ENCODE data around the gene PPP2R5B. TPM values are rescaled to one million over a fixed set of nuclear protein-coding genes. Genes with fewer than 3 reads are reported as not detected.

Gene PPP2R5B
- total and polyA plus RNA-seq, 9 of the 15 experiments (the other 6 are each of a cell fraction or from before 2014, with no cell fraction given), result 0.10 to 7.8 (median 3.3) TPM

- peak; percentile 99 for TF ChIP-seq ARID1B (IDR thresholded peaks at IDR 0.05)
- peak; percentile 15 to 61; a peak in 1 of 4 replicates for TF ChIP-seq FOXK2 (conservative IDR thresholded peaks at IDR 0.05 in 1 of 2, IDR thresholded peaks at IDR 0.05 in 1 of 2; ENCODE audit: low read depth in 2 of 2)
- TF ChIP-seq MTA1 (IDR thresholded peaks at IDR 0.05; ENCODE audit: borderline replicate concordance), result peak; percentile 89
- TF ChIP-seq, protein P1, sequence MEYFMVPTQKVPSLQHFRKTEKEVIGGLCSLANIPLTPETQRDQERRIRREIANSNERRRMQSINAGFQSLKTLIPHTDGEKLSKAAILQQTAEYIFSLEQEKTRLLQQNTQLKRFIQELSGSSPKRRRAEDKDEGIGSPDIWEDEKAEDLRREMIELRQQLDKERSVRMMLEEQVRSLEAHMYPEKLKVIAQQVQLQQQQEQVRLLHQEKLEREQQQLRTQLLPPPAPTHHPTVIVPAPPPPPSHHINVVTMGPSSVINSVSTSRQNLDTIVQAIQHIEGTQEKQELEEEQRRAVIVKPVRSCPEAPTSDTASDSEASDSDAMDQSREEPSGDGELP (CRISPR knock-in tag; IDR thresholded peaks at IDR 0.05; ENCODE audit: borderline replicate concordance), result peak; percentile 86
- TF ChIP-seq MAFK (IDR thresholded peaks at IDR 0.05; ENCODE audit: low read length), result peak; percentile 45; the same call in 1 of the 2 replicates
- TF ChIP-seq BCOR (IDR thresholded peaks at IDR 0.05), result peak; percentile 94
- no peak for TF ChIP-seq SRSF1 (IDR thresholded peaks at IDR 0.05; ENCODE audit: low read depth, low read length)
- peak; percentile 59; the same call in 1 of the 2 replicates for TF ChIP-seq ZNF740 (CRISPR knock-in tag; IDR thresholded peaks at IDR 0.05)
- no peak for TF ChIP-seq ZNF740 (tag; IDR thresholded peaks at IDR 0.05)
- TF ChIP-seq DMBX1 (CRISPR knock-in tag; IDR thresholded peaks at IDR 0.05; ENCODE audit: borderline replicate concordance), result peak; percentile 85; the same call in 1 of the 2 replicates
- TF ChIP-seq CBFA2T3 (IDR thresholded peaks at IDR 0.05), result peak; percentile 99
- TF ChIP-seq CC2D1A (IDR thresholded peaks at IDR 0.05), result peak; percentile 95; the same call in 1 of the 2 replicates
- no peak for TF ChIP-seq POLR2H (tag; IDR thresholded peaks at IDR 0.05; ENCODE audit: low read depth)
- TF ChIP-seq E2F1 (CRISPR knock-in tag; IDR thresholded peaks at IDR 0.05), result peak; percentile 77
- TF ChIP-seq C11orf30 (IDR thresholded peaks at IDR 0.05; ENCODE audit: low read depth), result peak; percentile 78
- TF ChIP-seq ZFX (CRISPR knock-in tag; IDR thresholded peaks at IDR 0.05), result peak; percentile 64
- peak; percentile 61 for TF ChIP-seq ZNF766 (CRISPR knock-in tag; conservative IDR thresholded peaks at IDR 0.05)
- TF ChIP-seq SOX6 (IDR thresholded peaks at IDR 0.05), result peak; percentile 96
- peak; percentile 93 for TF ChIP-seq FOXM1 (IDR thresholded peaks at IDR 0.05; ENCODE audit: low read depth)
- no peak for TF ChIP-seq FOXM1 (CRISPR knock-in tag; IDR thresholded peaks at IDR 0.05; ENCODE audit: low read depth)
- TF ChIP-seq TOE1 (IDR thresholded peaks at IDR 0.05; ENCODE audit: borderline replicate concordance), result peak; percentile 89
- no peak for TF ChIP-seq TOE1 (CRISPR knock-in tag; IDR thresholded peaks at IDR 0.05; ENCODE audit: borderline replicate concordance, low read depth)
Measured at GRCh38 chr11:64888729-64889511, 35.6 kb upstream of the PPP2R5B start (continued).
